Mammary epithelial cell (primary cell): ENCODE data around the gene TRIM68.

ENCODE experiments used
- CTCF ChIP-seq, 2 donors: IDR thresholded peaks in 1 of 2; conservative IDR thresholded peaks in 1 of 2; 2 replicates each; pipeline ENCODE4 v1.5.1; 2011 to 2012; ENCODE audit warnings: inconsistent platforms in 2 of 2, low read length in 2 of 2, mild to moderate bottlenecking in 2 of 2, control low read depth in 1 of 2, low read depth in 1 of 2; ENCODE audit not compliant: insufficient read depth in 1 of 2; ENCODE audit errors: extremely low read depth in 1 of 2
- EZH2 ChIP-seq: IDR thresholded peaks from 2 replicates; pipeline ENCODE4 v1.6.1; 2012; ENCODE audit warnings: low read length, inconsistent platforms, borderline replicate concordance

GRCh38 chr11:4606231-4607015, 1.6 kb downstream of the TRIM68 start:
- TF ChIP-seq EZH2 (no peak), CTCF (conservative IDR thresholded peaks at IDR 0.05 in 1 of 2, IDR thresholded peaks at IDR 0.05 in 1 of 2; ENCODE audit: extremely low read depth in 1 of 2, insufficient read depth in 1 of 2, low read depth in 1 of 2, low read length in 2 of 2) (no peak)
